Right atrium auricular region (tissue), 2 donors: ENCODE measurements around the gene URGCP. TPM values are rescaled to one million over a fixed set of nuclear protein-coding genes. Genes with fewer than 3 reads are reported as not detected.

ENCODE experiments used
- DNase-seq: peaks from one replicate; pipeline ENCODE4 v3.0.0-alpha.2; 2019; ENCODE audit warnings: low spot score
- H3K27ac ChIP-seq, 2 donors: fragments of 200-600 bp; sonication (generic); 1 replicate in 1 of 2; 2 replicates in 1 of 2; pipeline ENCODE4 v1.5.1; 2016 to 2019
- H3K27me3 ChIP-seq, 2 donors: fragments of 200-600 bp; sonication (generic); one replicate each; pipeline versions ENCODE4 v1.5.1 to v1.6.0; 2017 to 2019
- H3K36me3 ChIP-seq: fragments of 200-600 bp; sonication (generic); one replicate; pipeline ENCODE4 v1.5.1; 2016
- H3K4me1 ChIP-seq, 2 donors: fragments of 200-600 bp; sonication (generic); one replicate each; pipeline versions ENCODE4 v1.5.1 to v1.6.0; 2017 to 2019
- H3K4me3 ChIP-seq, 2 donors: fragments of 200-600 bp; sonication (generic); 1 replicate in 1 of 2; 2 replicates in 1 of 2; pipeline ENCODE4 v1.5.1; 2017 to 2019; ENCODE audit warnings: mild to moderate bottlenecking in 1 of 2, moderate library complexity in 1 of 2
- H3K9me3 ChIP-seq, 2 donors: fragments of 200-600 bp; sonication (generic); one replicate each; pipeline ENCODE4 v1.5.1; 2019
- total RNA-seq, 2 donors: library from RNA; depleted of rRNA; stranded (reverse); fragments of >200 nt; gene quantifications; one replicate each; pipeline ENCODE4 v1.1.0, GENCODE V29; 2016
- TF ChIP-seq, protein P1 (sequence below), 2 donors: fragments of 200-600 bp; sonication (generic); IDR thresholded peaks; one replicate each; pipeline ENCODE4 v1.5.1; 2019; ENCODE audit warnings: antibody characterized with exemption in 2 of 2

Gene URGCP
- total RNA-seq, 2 donors from 2014 or later: 26.4 to 30.9 TPM

DNA sequence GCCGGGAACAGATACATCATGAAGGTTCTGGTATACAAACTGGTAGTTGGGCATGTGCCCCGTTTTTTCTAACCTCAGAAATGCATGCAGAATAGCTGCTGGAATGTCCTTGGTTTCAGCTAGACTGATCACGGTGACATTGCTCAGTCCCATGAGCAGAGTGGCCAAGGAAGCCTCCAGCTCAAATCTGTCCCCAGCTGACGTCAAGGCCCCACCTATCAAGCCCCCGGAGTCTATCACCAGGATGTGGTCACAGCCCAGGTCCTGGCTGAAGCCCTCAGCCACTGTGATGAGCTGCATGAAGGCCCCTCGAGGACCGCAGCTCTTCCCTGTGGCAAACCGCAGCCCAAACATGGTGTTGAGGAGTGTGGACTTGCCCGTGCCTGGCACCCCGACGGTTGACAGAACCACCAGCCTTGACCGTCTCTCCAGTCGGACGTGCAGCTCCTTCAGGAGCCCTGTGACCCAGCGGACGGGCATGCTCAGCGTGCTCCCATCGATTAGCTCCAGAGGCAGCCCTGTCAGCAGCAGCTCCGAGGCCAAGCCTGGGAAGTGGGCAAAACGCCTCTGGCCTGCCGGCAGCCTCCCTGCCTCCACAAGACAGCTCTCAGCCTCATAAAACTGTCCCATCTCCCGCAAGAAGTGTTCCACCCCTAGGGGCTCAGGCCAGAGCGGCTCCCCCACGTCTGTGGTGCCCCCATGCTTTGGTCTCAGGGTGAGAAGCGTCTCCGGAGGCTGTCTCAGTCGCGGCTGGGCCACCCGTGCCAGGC lies 29.2 kb downstream of the URGCP start:
- Histone ChIP-seq H3K27ac (peak overlapping the region; percentile 75 to 78), H3K27me3 (no peaks in the 10 kb centered on the region), H3K36me3 (peaks cover 59% of the 10 kb centered on the region), H3K9me3 (no peaks in the 10 kb centered on the region), H3K4me3 (no peak overlapping the region), H3K4me1 (peaks cover 0 to 48% of the 10 kb centered on the region in 2 donors)
- TF ChIP-seq, protein P1, sequence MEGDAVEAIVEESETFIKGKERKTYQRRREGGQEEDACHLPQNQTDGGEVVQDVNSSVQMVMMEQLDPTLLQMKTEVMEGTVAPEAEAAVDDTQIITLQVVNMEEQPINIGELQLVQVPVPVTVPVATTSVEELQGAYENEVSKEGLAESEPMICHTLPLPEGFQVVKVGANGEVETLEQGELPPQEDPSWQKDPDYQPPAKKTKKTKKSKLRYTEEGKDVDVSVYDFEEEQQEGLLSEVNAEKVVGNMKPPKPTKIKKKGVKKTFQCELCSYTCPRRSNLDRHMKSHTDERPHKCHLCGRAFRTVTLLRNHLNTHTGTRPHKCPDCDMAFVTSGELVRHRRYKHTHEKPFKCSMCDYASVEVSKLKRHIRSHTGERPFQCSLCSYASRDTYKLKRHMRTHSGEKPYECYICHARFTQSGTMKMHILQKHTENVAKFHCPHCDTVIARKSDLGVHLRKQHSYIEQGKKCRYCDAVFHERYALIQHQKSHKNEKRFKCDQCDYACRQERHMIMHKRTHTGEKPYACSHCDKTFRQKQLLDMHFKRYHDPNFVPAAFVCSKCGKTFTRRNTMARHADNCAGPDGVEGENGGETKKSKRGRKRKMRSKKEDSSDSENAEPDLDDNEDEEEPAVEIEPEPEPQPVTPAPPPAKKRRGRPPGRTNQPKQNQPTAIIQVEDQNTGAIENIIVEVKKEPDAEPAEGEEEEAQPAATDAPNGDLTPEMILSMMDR (IDR thresholded peaks at IDR 0.05): no peak
- no peak for DNase-seq

DNA sequence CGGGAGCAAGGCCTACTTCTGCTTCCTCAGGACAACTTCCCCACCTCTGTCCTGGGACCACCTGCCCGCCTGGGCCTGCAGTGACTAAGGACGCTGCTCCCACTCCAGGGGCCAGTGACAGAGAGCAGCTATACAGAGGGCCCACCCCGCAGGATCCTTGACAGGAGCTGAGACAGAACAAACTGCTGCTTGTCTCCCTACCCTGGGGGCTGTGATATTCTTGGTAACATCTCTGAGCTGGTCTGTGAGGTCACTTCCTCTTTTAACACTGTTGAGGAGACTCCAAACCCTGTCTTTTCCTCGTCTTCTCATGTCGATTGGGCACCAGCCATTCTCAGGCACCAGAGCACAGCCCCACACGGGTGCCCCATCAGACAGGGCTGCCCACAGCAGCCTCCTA lies 30.2 kb downstream of the URGCP start:
- DNase-seq: no peak
- H3K4me1 ChIP-seq: peaks cover 0 to 50% of the 10 kb centered on the region in 2 donors
- H3K27ac ChIP-seq: peak overlapping the region in 1 of 2 donors; percentile 10
- H3K27me3 ChIP-seq: no peaks in the 10 kb centered on the region
- H3K36me3 ChIP-seq: peaks cover 50% of the 10 kb centered on the region
- no peak overlapping the region for H3K4me3 ChIP-seq
- TF ChIP-seq, protein P1 (IDR thresholded peaks at IDR 0.05): no peak
- no peaks in the 10 kb centered on the region for H3K9me3 ChIP-seq

DNA sequence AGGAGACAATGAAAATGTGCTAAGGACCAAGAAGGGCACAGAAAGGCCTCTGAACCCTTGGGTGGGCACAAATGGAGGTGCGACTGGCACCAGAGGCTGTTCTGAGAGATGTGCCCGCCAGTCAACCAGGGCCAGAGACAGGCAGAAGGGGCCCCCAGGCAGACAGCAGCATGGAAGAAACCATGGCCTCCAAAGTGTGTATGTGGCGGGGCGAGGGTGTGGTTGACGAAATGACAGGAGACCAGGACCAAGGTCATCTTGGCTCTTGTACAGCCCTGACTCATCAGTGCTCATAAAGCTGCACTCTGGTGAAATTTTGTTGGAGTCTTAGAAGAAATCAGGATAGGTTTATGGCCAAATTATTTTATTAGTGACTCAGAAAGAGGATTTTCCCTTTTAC lies 33.1 kb downstream of the URGCP start:
- H3K9me3 ChIP-seq: no peaks in the 10 kb centered on the region
- no peaks in the 10 kb centered on the region for H3K27me3 ChIP-seq
- H3K4me1 ChIP-seq: peaks cover 0 to 49% of the 10 kb centered on the region in 2 donors
- no peak overlapping the region for H3K4me3 ChIP-seq
- H3K27ac ChIP-seq: peak overlapping the region; percentile 67 to 74
- peaks cover 27% of the 10 kb centered on the region for H3K36me3 ChIP-seq
- peak; percentile 85 for DNase-seq
- TF ChIP-seq, protein P1 (IDR thresholded peaks at IDR 0.05): no peak

DNA sequence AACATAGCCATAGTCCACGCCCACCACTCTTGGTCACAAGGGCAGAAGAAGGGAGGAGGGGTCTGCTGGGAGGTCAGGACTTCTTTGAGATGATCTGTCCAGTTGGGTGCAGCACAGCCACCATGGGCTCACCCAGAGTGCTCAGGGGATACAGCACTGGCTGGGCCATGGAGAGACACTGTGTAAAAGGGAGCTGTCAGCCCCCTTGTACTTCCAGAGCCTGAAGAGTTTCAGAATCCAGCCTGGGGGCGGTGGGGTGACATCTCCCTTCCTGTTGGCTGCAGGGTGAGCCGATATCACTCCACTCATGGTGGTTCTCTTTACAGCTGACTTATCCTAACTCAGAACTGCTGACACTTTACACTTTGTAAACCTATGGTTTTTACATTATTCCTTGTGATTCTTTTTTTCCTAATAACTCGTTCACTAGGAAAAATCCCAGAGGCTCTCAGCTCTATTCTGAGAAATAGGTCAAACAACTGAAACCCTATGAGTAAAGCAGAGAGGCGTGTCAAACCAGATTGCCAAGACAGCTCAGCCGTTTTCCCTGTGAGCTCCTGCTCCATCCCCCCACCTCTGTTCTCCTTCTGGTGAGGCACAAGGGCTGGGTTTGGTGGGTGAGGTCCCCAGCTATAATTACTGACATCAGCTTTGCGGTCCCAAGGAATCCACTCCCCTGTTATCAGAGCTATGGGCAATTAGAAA lies 33.8 kb downstream of the URGCP start:
- H3K4me3 ChIP-seq: no peak overlapping the region
- peaks cover 20% of the 10 kb centered on the region for H3K36me3 ChIP-seq
- TF ChIP-seq, protein P1 (IDR thresholded peaks at IDR 0.05): no peak
- H3K27me3 ChIP-seq: no peaks in the 10 kb centered on the region
- H3K4me1 ChIP-seq: peaks cover 0 to 45% of the 10 kb centered on the region in 2 donors
- DNase-seq: peak; percentile 70
- no peaks in the 10 kb centered on the region for H3K9me3 ChIP-seq
- H3K27ac ChIP-seq: peak overlapping the region; percentile 67 to 74

DNA sequence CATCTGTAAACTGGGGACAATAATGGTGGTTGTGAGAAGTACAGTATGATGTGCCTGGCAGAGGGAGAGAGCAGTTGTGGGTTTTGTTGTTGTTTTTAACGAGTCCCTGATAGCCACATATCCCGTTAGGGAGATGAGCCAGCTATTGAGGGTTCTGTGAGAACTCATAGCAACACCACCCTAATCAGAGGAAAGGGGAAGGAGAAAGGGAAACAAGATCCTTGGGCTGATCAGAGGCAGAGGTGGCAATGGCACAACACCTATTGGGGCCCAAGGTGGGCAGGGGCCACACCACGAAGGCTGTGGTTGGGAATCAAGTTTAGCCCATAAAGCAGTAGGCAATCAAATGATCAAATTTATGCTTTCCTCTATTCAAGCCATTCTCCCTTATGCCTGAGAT lies 35.3 kb downstream of the URGCP start:
- Histone ChIP-seq H3K36me3 (peaks cover 16% of the 10 kb centered on the region), H3K4me3 (no peak overlapping the region), H3K27me3 (no peaks in the 10 kb centered on the region), H3K4me1 (peaks cover 0 to 40% of the 10 kb centered on the region in 2 donors), H3K27ac (no peak overlapping the region), H3K9me3 (no peaks in the 10 kb centered on the region)
- DNase-seq: no peak
- TF ChIP-seq, protein P1 (IDR thresholded peaks at IDR 0.05): no peak
